ENCODE measurements around the gene ARF3.

DNA sequence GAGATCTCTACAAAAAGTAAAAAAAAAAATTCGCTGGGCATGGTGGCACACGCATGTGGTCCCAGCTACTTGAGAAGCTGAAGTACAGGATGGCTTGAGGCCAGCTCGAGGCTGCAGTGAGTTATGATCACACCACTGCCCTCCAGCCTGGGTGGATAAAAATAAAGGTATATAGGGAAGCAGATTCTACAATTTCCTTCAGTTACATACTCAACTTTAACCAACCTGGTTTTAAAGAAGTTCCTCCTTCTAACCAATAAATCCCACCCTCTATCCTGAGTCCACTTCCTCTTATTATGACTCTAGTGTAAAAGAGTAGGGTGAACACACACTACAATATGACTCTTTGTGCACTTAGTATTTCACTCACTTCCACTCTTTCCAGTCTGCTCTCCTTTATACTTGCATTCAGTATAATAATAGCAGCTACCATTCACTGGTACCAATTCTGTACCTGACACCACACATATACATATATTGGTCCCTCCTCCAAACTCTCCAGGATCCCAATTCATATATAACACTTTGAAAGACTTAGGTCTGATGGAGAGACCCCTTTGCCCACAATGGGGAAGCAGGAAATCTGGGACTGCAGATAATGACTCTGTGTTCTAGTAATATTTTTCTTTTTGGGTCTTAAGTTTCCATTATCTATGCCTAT is 2.3 kb downstream of the ARF3 start:
- TF ChIP-seq POLR2A (IDR thresholded peaks at IDR 0.05; ENCODE audit: insufficient read depth in 1 of 2, low read depth in 2 of 2, low read length in 2 of 2) (no peak), RORA (CRISPR knock-in tag; IDR thresholded peaks at IDR 0.05) (no peak), SP5 (CRISPR knock-in tag; IDR thresholded peaks at IDR 0.05; ENCODE audit: borderline replicate concordance, low read depth) (no peak), SIN3A (IDR thresholded peaks at IDR 0.05; ENCODE audit: borderline replicate concordance, low read depth, low read length) (no peak), FOXP4 (CRISPR knock-in tag; IDR thresholded peaks at IDR 0.05) (no peak), GTF2F1 (IDR thresholded peaks at IDR 0.05; ENCODE audit: low read length) (no peak), THRA (CRISPR knock-in tag; IDR thresholded peaks at IDR 0.05; ENCODE audit: borderline replicate concordance) (no peak)

Data from HepG2 (cell line).